ENCODE data around the gene GPR55. TPM values are rescaled to one million over a fixed set of nuclear protein-coding genes. Genes with fewer than 3 reads are reported as not detected.

The GPR55 gene
- total and polyA plus RNA-seq, 10 of the 15 experiments (the other 5 are each of a cell fraction or from before 2014, with no cell fraction given): 2.1 to 30.1 (median 16.2) TPM

DNA sequence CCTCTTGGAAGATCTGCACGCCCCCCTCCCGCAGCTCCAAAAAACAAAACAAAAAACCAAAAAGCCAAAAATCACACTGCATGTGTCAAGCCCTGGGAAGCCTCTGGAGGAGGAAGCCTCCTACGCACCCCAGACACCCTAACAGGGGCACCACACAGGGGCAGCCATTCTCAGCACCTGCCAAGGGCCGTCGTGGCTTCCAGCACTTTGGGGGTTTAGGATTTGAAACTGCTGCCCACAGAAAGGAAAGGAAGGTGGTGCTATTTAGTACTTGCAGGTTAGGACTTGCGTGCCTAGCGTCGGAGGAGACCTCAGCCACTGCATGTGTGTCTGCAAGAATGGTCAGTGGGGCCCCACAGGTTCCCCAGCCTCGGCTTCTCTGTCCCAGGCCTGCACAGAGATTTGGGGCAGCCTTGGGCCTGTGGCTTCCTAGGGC is 419 bp upstream of the GPR55 start (continued):
- TF ChIP-seq, protein P1, sequence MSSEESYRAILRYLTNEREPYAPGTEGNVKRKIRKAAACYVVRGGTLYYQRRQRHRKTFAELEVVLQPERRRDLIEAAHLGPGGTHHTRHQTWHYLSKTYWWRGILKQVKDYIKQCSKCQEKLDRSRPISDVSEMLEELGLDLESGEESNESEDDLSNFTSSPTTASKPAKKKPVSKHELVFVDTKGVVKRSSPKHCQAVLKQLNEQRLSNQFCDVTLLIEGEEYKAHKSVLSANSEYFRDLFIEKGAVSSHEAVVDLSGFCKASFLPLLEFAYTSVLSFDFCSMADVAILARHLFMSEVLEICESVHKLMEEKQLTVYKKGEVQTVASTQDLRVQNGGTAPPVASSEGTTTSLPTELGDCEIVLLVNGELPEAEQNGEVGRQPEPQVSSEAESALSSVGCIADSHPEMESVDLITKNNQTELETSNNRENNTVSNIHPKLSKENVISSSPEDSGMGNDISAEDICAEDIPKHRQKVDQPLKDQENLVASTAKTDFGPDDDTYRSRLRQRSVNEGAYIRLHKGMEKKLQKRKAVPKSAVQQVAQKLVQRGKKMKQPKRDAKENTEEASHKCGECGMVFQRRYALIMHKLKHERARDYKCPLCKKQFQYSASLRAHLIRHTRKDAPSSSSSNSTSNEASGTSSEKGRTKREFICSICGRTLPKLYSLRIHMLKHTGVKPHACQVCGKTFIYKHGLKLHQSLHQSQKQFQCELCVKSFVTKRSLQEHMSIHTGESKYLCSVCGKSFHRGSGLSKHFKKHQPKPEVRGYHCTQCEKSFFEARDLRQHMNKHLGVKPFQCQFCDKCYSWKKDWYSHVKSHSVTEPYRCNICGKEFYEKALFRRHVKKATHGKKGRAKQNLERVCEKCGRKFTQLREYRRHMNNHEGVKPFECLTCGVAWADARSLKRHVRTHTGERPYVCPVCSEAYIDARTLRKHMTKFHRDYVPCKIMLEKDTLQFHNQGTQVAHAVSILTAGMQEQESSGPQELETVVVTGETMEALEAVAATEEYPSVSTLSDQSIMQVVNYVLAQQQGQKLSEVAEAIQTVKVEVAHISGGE (CRISPR knock-in tag; IDR thresholded peaks at IDR 0.05): no peak
- TF ChIP-seq NFYB (IDR thresholded peaks at IDR 0.05; ENCODE audit: insufficient read depth, low read depth, low read length) (no peak), TARDBP (IDR thresholded peaks at IDR 0.05; ENCODE audit: borderline replicate concordance) (no peak), ZZZ3 (IDR thresholded peaks at IDR 0.05; ENCODE audit: control insufficient read depth, insufficient read length, low read depth) (no peak), PML (IDR thresholded peaks at IDR 0.05; ENCODE audit: low read length) (no peak), RB1 (IDR thresholded peaks at IDR 0.05; ENCODE audit: borderline replicate concordance) (no peak), SRF (IDR thresholded peaks at IDR 0.05; ENCODE audit: low read depth in 2 of 2, low read length in 2 of 2) (0 out of 4 replicates have a peak, but pooled peaks of 1 of the 2 experiments have one; percentile 36), SMC3 (IDR thresholded peaks at IDR 0.05; ENCODE audit: borderline replicate concordance, low read length) (no peak), NR2C1 (IDR thresholded peaks at IDR 0.05) (no peak), SUPT20H (IDR thresholded peaks at IDR 0.05; ENCODE audit: borderline replicate concordance, control insufficient read depth, low read depth, low read length) (no peak), BHLHE40 (IDR thresholded peaks at IDR 0.05; ENCODE audit: borderline replicate concordance in 1 of 2, low read depth in 2 of 2, low read length in 1 of 2) (peak in 1 of 2 experiments; percentile 68; a peak in 3 of 4 replicates), PRDM15 (CRISPR knock-in tag; IDR thresholded peaks at IDR 0.05) (no peak), ZNF384 (IDR thresholded peaks at IDR 0.05; ENCODE audit: borderline replicate concordance, low read depth, low read length) (no peak), STAT1 (conservative IDR thresholded peaks at IDR 0.05) (no peak), TBL1XR1 (IDR thresholded peaks at IDR 0.05; ENCODE audit: low read depth, low read length) (no peak; the same call in 1 of the 2 replicates), MYC (IDR thresholded peaks at IDR 0.05; ENCODE audit: insufficient read depth, insufficient read length, insufficient replicate concordance, low read length, severe bottlenecking) (no peak), SP1 (IDR thresholded peaks at IDR 0.05; ENCODE audit: low read depth, low read length) (no peak)
- TF ChIP-seq, protein P2, sequence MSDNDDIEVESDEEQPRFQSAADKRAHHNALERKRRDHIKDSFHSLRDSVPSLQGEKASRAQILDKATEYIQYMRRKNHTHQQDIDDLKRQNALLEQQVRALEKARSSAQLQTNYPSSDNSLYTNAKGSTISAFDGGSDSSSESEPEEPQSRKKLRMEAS (IDR thresholded peaks at IDR 0.05; ENCODE audit: low read depth, low read length): no peak
